Measurements from ENCODE around the gene PM20D1. TPM values are rescaled to one million over a fixed set of nuclear protein-coding genes. Genes with fewer than 3 reads are reported as not detected.
A peak's percentile ranks its signal among the peaks of the same experiment; 100 is the strongest.

Gene PM20D1
- total RNA-seq, 2 donors from 2014 or later: 13.0 to 103 TPM

DNA sequence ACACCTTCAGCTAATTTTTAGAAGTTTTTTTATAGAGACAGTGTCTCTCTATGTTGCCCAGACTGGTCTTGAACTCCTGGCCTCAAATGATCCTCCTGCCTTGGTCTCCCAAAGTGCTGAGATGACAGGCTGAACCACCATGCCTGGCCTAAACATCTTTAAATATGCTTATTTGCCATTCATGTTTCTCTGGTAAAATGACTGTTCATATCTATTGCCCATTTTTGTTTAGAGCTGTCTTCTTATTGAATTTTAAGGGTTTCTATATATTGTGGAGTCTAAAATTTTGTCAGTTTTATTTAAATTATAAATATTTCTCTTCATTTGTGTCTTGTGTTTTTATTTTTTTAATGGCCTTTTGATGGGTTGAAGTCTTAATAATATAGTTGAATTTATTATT lies 3.0 kb upstream of the PM20D1 start:
- ATAC-seq (no peak), DNase-seq (no peak)
- intact Hi-C loops (cut with DNase I): no loop called here
- peaks cover 55% of the 10 kb centered on the region for H3K4me1 ChIP-seq
- peak overlapping the region in 3 of 4 donors; percentile 51 to 83 (median 61) for H3K27ac ChIP-seq
- H3K27me3 ChIP-seq: no peaks in the 10 kb centered on the region
- TF ChIP-seq, protein P1, sequence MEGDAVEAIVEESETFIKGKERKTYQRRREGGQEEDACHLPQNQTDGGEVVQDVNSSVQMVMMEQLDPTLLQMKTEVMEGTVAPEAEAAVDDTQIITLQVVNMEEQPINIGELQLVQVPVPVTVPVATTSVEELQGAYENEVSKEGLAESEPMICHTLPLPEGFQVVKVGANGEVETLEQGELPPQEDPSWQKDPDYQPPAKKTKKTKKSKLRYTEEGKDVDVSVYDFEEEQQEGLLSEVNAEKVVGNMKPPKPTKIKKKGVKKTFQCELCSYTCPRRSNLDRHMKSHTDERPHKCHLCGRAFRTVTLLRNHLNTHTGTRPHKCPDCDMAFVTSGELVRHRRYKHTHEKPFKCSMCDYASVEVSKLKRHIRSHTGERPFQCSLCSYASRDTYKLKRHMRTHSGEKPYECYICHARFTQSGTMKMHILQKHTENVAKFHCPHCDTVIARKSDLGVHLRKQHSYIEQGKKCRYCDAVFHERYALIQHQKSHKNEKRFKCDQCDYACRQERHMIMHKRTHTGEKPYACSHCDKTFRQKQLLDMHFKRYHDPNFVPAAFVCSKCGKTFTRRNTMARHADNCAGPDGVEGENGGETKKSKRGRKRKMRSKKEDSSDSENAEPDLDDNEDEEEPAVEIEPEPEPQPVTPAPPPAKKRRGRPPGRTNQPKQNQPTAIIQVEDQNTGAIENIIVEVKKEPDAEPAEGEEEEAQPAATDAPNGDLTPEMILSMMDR (IDR thresholded peaks at IDR 0.05): no peak
- TF ChIP-seq POLR2A (IDR thresholded peaks at IDR 0.05): no peak
- H3K9me3 ChIP-seq: no peaks in the 10 kb centered on the region
- H3K4me3 ChIP-seq: no peak overlapping the region
- no peaks in the 10 kb centered on the region for H3K36me3 ChIP-seq (replicated peaks in 1 of 2; ENCODE audit: insufficient read depth in 1 of 2, low read depth in 2 of 2)

DNA sequence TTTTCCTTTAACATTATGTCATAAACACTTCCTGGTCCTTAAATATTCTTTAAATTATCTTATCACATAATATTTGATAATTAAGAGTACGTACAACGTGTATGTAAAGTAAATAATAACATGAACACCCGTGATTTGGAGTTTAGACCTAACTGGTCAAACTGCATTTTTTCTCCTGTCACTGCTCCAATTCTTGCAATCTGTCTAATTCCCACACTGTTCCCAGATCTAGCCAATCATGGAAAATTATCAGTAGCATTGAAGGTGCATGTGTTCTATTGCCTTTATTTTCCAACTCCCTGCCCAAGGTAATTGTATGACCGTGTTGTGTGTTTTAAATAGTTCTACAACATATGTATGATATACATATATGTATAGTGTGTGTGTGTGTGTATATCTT lies 2.1 kb upstream of the PM20D1 start:
- DNase-seq (peak; percentile 42 to 73 (median 54)), ATAC-seq (peak; percentile 78)
- intact Hi-C loops (cut with DNase I): no loop called here
- TF ChIP-seq POLR2A (IDR thresholded peaks at IDR 0.05): no peak
- TF ChIP-seq, protein P1 (IDR thresholded peaks at IDR 0.05): no peak
- 13 to 20% methylated on average over 4 of the region's 4 CpGs for WGBS, 2 donors
- Histone ChIP-seq H3K4me1 (peaks cover 51% of the 10 kb centered on the region), H3K36me3 (replicated peaks in 1 of 2; ENCODE audit: insufficient read depth in 1 of 2, low read depth in 2 of 2) (no peaks in the 10 kb centered on the region), H3K27me3 (no peaks in the 10 kb centered on the region), H3K9me3 (no peaks in the 10 kb centered on the region), H3K4me3 (no peak overlapping the region), H3K27ac (peak overlapping the region; percentile 51 to 83 (median 62))

DNA sequence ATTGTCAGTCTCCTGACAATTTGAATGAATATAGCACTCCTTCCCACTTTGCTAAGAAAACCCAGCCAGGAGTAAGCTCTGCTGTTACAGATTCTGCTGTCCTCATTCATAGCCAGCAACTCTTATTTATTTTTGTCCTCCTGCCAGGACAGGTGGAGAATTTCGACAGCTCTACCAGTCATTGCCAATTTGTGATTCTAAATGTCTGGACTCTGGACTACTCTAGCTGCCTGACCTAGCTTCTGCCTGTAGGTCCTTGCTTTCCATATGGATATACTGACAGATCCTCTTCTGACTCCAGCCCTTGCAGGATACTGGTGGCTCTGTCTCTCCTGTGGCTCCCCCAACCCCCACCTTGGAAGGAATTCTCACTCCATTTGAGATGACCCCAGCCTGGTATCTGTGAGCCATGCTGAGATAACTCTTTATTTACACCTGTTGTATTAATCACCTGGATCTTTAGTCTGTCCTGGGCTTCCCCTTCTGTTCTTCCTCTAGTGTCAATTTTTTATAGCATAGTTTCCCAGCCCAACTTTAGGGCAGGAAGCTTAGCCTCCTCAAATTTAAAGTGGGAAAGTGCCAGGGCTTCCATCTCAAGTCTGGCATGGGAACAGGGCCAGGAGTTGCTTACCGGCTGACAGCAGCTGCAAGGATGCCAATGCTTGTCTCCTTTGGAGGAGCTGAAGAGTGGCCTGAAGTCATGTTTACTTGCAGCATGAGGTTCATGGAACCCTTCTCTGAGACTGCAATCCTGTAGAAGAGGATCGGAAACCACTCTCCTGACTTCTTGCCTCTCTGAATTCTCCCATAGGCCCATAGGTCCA lies 6.7 kb downstream of the PM20D1 start:
- Histone ChIP-seq H3K27ac (peak overlapping the region in 3 of 4 donors; percentile 32 to 63 (median 50)), H3K4me3 (no peak overlapping the region), H3K36me3 (replicated peaks in 1 of 2; ENCODE audit: insufficient read depth in 1 of 2, low read depth in 2 of 2) (no peaks in the 10 kb centered on the region), H3K9me3 (no peaks in the 10 kb centered on the region), H3K4me1 (peaks cover 51% of the 10 kb centered on the region), H3K27me3 (no peaks in the 10 kb centered on the region)
- DNase-seq: peak; percentile 40 to 69 (median 62)
- peak; percentile 89 for ATAC-seq
- TF ChIP-seq, protein P1 (IDR thresholded peaks at IDR 0.05): peak in 4 of 7 experiments; percentile 21 to 31 (median 22)
- no peak for TF ChIP-seq POLR2A (IDR thresholded peaks at IDR 0.05)
- 45 to 46% methylated on average over 3 of the region's 3 CpGs for WGBS, 2 donors
- intact Hi-C loops (cut with DNase I): loop anchor here (5.0 kb wide), 1 partner anchor 36 kb away; no protein-coding TSS in a partner anchor

DNA sequence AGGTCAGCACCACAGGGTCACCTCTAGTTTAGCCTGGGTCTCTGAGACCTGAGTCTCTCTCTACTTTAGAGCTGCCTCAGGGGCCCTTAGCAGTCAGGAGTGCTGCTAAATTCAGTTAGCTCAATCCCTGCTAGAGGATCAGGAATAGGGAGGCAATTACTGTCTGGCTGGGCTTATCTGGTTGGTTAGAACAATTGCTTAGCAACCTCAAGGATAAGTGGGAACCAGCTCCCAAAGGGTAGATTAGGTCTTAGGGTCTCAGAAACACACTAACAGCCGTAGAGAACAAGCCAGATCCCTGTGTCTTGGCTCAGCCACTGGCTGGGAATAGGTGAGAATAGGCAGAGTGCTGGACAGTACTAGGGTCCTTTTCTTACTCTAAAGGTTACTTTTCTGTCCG lies 7.7 kb downstream of the PM20D1 start:
- no peaks in the 10 kb centered on the region for H3K9me3 ChIP-seq
- intact Hi-C loops (cut with DNase I): loop anchor here (5.0 kb wide), 1 partner anchor 35 kb away; no protein-coding TSS in a partner anchor
- H3K4me3 ChIP-seq: no peak overlapping the region
- peaks cover 46% of the 10 kb centered on the region for H3K4me1 ChIP-seq
- no peak for DNase-seq
- TF ChIP-seq, protein P1 (IDR thresholded peaks at IDR 0.05): no peak
- TF ChIP-seq POLR2A (IDR thresholded peaks at IDR 0.05): no peak
- 53 to 64% methylated on average over 2 of the region's 2 CpGs for WGBS, 2 donors
- no peaks in the 10 kb centered on the region for H3K36me3 ChIP-seq (replicated peaks in 1 of 2; ENCODE audit: insufficient read depth in 1 of 2, low read depth in 2 of 2)
- H3K27me3 ChIP-seq: no peaks in the 10 kb centered on the region
- no peak for ATAC-seq
- peak overlapping the region in 3 of 4 donors; percentile 21 to 63 (median 50) for H3K27ac ChIP-seq

All from body of pancreas (tissue), 4 donors.